CD4-positive, alpha-beta T cell (primary cell): ENCODE data around the gene KCNH1. TPM values are rescaled to one million over a fixed set of nuclear protein-coding genes. Genes with fewer than 3 reads are reported as not detected.

Experiments used
- ATAC-seq: fragments of 200-7000 bp; cut with Tn5 transposase; one replicate; pipeline ENCODE4 v1.10.0; 2022; ENCODE audit warnings: mild to moderate bottlenecking; ENCODE audit not compliant: poor library complexity
- CTCF ChIA-PET: fragments of 350-600 bp; sonication (Branson Sonifier 250); formaldehyde crosslinking; loops from one replicate; lab custom pipeline; 2021; ENCODE audit warnings: antibody characterized with exemption, inconsistent platforms; lab: Charles Lee
- POLR2A ChIA-PET: fragments of 350-600 bp; sonication (Branson Sonifier 250); formaldehyde crosslinking; loops from one replicate; lab custom pipeline; 2021; ENCODE audit warnings: antibody characterized with exemption, inconsistent platforms; lab: Charles Lee
- DNase-seq, 14 experiments: peaks; one replicate each; pipeline ENCODE4 v3.0.0-alpha.2; 2013 to 2020; ENCODE audit warnings: mixed read lengths in 2 of 14
- H3K27ac ChIP-seq, 2 donors: one replicate each; pipeline versions ENCODE4 v1.5.1 to v1.7.0; 2013; ENCODE audit warnings: low read length in 2 of 2, low read depth in 1 of 2, mild to moderate bottlenecking in 1 of 2
- H3K27me3 ChIP-seq, 2 experiments: 1 replicate in 1 of 2; 2 replicates in 1 of 2; pipeline versions ENCODE4 v1.6.1 to v1.7.0; 2013; ENCODE audit warnings: low read length in 2 of 2, control low read depth in 1 of 2, mild to moderate bottlenecking in 1 of 2, moderate library complexity in 1 of 2; ENCODE audit not compliant: insufficient read depth in 2 of 2, control insufficient read depth in 1 of 2
- H3K36me3 ChIP-seq: one replicate; pipeline ENCODE4 v1.6.1; 2013; ENCODE audit warnings: low read length, control low read depth; ENCODE audit not compliant: insufficient read depth
- H3K4me1 ChIP-seq: one replicate; pipeline ENCODE4 v1.6.1; 2013; ENCODE audit warnings: low read length, control low read depth; ENCODE audit not compliant: insufficient read depth
- H3K4me3 ChIP-seq: one replicate; pipeline ENCODE4 v1.5.1; 2013; ENCODE audit warnings: mild to moderate bottlenecking, low read length, moderate library complexity
- H3K9me3 ChIP-seq, 2 experiments: 1 replicate in 1 of 2; 2 replicates in 1 of 2; pipeline versions ENCODE4 v1.6.1 to v1.7.0; 2013; ENCODE audit warnings: low read length in 2 of 2, mild to moderate bottlenecking in 2 of 2, control low read depth in 1 of 2, moderate library complexity in 1 of 2; ENCODE audit not compliant: control insufficient read depth in 1 of 2, insufficient read depth in 1 of 2
- H3K27ac Mint-ChIP-seq: one replicate; pipeline ENCODE4 v1.8.0; 2020; ENCODE audit warnings: mixed read lengths
- H3K27me3 Mint-ChIP-seq: one replicate; pipeline ENCODE4 v1.8.0; 2021; ENCODE audit warnings: mixed read lengths
- H3K36me3 Mint-ChIP-seq: one replicate; pipeline ENCODE4 v1.8.0; 2021; ENCODE audit warnings: low read depth, mixed read lengths
- H3K4me1 Mint-ChIP-seq: one replicate; pipeline ENCODE4 v1.8.0; 2021; ENCODE audit warnings: low read depth, mixed read lengths
- H3K4me3 Mint-ChIP-seq: one replicate; pipeline ENCODE4 v1.8.0; 2020; ENCODE audit warnings: mild to moderate bottlenecking, mixed read lengths
- H3K9me3 Mint-ChIP-seq: one replicate; pipeline ENCODE4 v1.8.0; 2020; ENCODE audit warnings: mixed read lengths
- intact Hi-C, 2 experiments: fragments of 100-400 bp; cut with DNase I in 1 of 2; cut with micrococcal nuclease in 1 of 2; formaldehyde crosslinking; loops; one replicate each; pipeline versions ENCODE4 v1.15.1 to v1.9.0; 2023 to 2025; cut with DNase I, micrococcal nuclease
- total RNA-seq, 174 experiments: library from RNA in 2 of 174; stranded (reverse) in 2 of 174; gene quantifications; one replicate each; pipeline ENCODE4 v1.2.3 and lab custom pipeline; 2021 to 2026
- TF ChIP-seq, protein P1 (sequence below): fragments of 200-600 bp; IDR thresholded peaks from one replicate; pipeline ENCODE4 v1.8.0; 2022; ENCODE audit warnings: antibody characterized with exemption, mild to moderate bottlenecking

KCNH1 gene
- total RNA-seq, 2 experiments from 2014 or later, result not detected

- TF ChIP-seq, protein P1, sequence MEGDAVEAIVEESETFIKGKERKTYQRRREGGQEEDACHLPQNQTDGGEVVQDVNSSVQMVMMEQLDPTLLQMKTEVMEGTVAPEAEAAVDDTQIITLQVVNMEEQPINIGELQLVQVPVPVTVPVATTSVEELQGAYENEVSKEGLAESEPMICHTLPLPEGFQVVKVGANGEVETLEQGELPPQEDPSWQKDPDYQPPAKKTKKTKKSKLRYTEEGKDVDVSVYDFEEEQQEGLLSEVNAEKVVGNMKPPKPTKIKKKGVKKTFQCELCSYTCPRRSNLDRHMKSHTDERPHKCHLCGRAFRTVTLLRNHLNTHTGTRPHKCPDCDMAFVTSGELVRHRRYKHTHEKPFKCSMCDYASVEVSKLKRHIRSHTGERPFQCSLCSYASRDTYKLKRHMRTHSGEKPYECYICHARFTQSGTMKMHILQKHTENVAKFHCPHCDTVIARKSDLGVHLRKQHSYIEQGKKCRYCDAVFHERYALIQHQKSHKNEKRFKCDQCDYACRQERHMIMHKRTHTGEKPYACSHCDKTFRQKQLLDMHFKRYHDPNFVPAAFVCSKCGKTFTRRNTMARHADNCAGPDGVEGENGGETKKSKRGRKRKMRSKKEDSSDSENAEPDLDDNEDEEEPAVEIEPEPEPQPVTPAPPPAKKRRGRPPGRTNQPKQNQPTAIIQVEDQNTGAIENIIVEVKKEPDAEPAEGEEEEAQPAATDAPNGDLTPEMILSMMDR, result no peak
- H3K4me3 Mint-ChIP-seq, result no peak overlapping the region
- Histone ChIP-seq H3K27me3 (peaks cover 0 to 4% of the 10 kb centered on the region in 2 experiments), H3K9me3 (no peaks in the 10 kb centered on the region), H3K4me1 (no peaks in the 10 kb centered on the region), H3K36me3 (no peaks in the 10 kb centered on the region), H3K4me3 (no peak overlapping the region), H3K27ac (no peak overlapping the region)
- intact Hi-C loops, result no loop called here
- no peak overlapping the region for H3K27ac Mint-ChIP-seq
- peaks cover 2% of the 10 kb centered on the region for H3K9me3 Mint-ChIP-seq
- ATAC-seq (no peak), DNase-seq (no peak)
- H3K27me3 Mint-ChIP-seq, result peaks cover 6% of the 10 kb centered on the region
- no peaks in the 10 kb centered on the region for H3K36me3 Mint-ChIP-seq
- ChIA-PET POLR2A (no interaction called here), CTCF (no interaction called here)
- H3K4me1 Mint-ChIP-seq, result no peaks in the 10 kb centered on the region
Observed at GRCh38 chr1:211036381-211037060, 97.4 kb downstream of the KCNH1 start.

GRCh38 chr1:211035821-211036380, 98.0 kb downstream of the KCNH1 start:
- Histone ChIP-seq H3K4me1 (no peaks in the 10 kb centered on the region), H3K4me3 (no peak overlapping the region), H3K9me3 (no peaks in the 10 kb centered on the region), H3K27ac (no peak overlapping the region), H3K36me3 (no peaks in the 10 kb centered on the region), H3K27me3 (peaks cover 0 to 4% of the 10 kb centered on the region in 2 experiments)
- ATAC-seq (no peak), DNase-seq (no peak)
- H3K9me3 Mint-ChIP-seq, result peaks cover 2% of the 10 kb centered on the region
- peaks cover 6% of the 10 kb centered on the region for H3K27me3 Mint-ChIP-seq
- ChIA-PET POLR2A (interaction anchor here (0.6 kb wide), 1 partner anchor 493 kb away, joined by 3 read pairs; no protein-coding TSS in a partner anchor), CTCF (no interaction called here)
- TF ChIP-seq, protein P1, result no peak
- H3K27ac Mint-ChIP-seq, result no peak overlapping the region
- H3K36me3 Mint-ChIP-seq, result no peaks in the 10 kb centered on the region
- no peaks in the 10 kb centered on the region for H3K4me1 Mint-ChIP-seq
- intact Hi-C loops, result no loop called here
- H3K4me3 Mint-ChIP-seq, result no peak overlapping the region

- TF ChIP-seq, protein P1, result no peak
- H3K4me1 ChIP-seq, result no peaks in the 10 kb centered on the region
- Mint-ChIP-seq H3K4me1 (no peaks in the 10 kb centered on the region), H3K27me3 (peaks cover 6% of the 10 kb centered on the region), H3K4me3 (no peak overlapping the region), H3K27ac (no peak overlapping the region), H3K36me3 (no peaks in the 10 kb centered on the region), H3K9me3 (peaks cover 4% of the 10 kb centered on the region)
- no peak overlapping the region for H3K27ac ChIP-seq
- intact Hi-C loops, result no loop called here
- H3K9me3 ChIP-seq, result no peaks in the 10 kb centered on the region
- H3K4me3 ChIP-seq, result no peak overlapping the region
- no peaks in the 10 kb centered on the region for H3K36me3 ChIP-seq
- ATAC-seq, result no peak
- CTCF ChIA-PET, result interaction anchor here (1.2 kb wide), 1 partner anchor 100 kb away, joined by 3 read pairs; the partner anchor contains the start of gene KCNH1
- DNase-seq, result no peak
- H3K27me3 ChIP-seq, result peaks cover 0 to 4% of the 10 kb centered on the region in 2 experiments
- POLR2A ChIA-PET, result no interaction called here
Observed at GRCh38 chr1:211033921-211034525, 99.9 kb downstream of the KCNH1 start.
